Progenitor cell of endocrine pancreas (in vitro differentiated cells): ENCODE measurements around the gene GNAL. TPM values are rescaled to one million over a fixed set of nuclear protein-coding genes. Genes with fewer than 3 reads are reported as not detected.

Experiments
- DNase-seq: peaks from one replicate; pipeline ENCODE4 v3.0.0; 2021; ENCODE audit warnings: low spot score; ENCODE audit not compliant: unreplicated experiment
- H3K27ac Mint-ChIP-seq: 2 replicates; pipeline ENCODE4 v1.8.0; 2021; ENCODE audit warnings: mild to moderate bottlenecking, moderate library complexity, mixed read lengths
- H3K27me3 Mint-ChIP-seq: 2 replicates; pipeline ENCODE4 v1.8.0; 2021; ENCODE audit warnings: mixed read lengths
- H3K36me3 Mint-ChIP-seq: 2 replicates; pipeline ENCODE4 v1.8.0; 2022; ENCODE audit warnings: mixed read lengths; ENCODE audit not compliant: insufficient read depth
- H3K4me1 Mint-ChIP-seq: 2 replicates; pipeline ENCODE4 v1.8.0; 2021; ENCODE audit warnings: low read depth, mixed read lengths
- H3K4me3 Mint-ChIP-seq: 2 replicates; pipeline ENCODE4 v1.8.0; 2021; ENCODE audit warnings: low read depth, mild to moderate bottlenecking, moderate library complexity, mixed read lengths
- H3K9me3 Mint-ChIP-seq: 2 replicates; pipeline ENCODE4 v1.8.0; 2021; ENCODE audit warnings: low read depth, mixed read lengths
- CTCF ChIP-seq: fragments of 200-600 bp; sonication (generic); IDR thresholded peaks from one replicate; pipeline ENCODE4 v1.5.0; 2021; ENCODE audit warnings: antibody characterized with exemption, mild to moderate bottlenecking; ENCODE audit not compliant: unreplicated experiment
- total RNA-seq: library from RNA; stranded (reverse); gene quantifications from 2 replicates; pipeline ENCODE4 v1.2.1, GENCODE V29; 2021

GNAL gene
- total RNA-seq, 1 donor from 2014 or later, result 10.0 TPM

GRCh38 chr18:11809895-11810294 is 120.8 kb downstream of the GNAL start:
- no peak for TF ChIP-seq CTCF
- H3K36me3 Mint-ChIP-seq, result no peaks in the 10 kb centered on the region
- H3K4me1 Mint-ChIP-seq, result peaks cover 3% of the 10 kb centered on the region
- H3K27me3 Mint-ChIP-seq, result no peaks in the 10 kb centered on the region
- H3K4me3 Mint-ChIP-seq, result no peak overlapping the region
- DNase-seq, result no peak
- no peaks in the 10 kb centered on the region for H3K9me3 Mint-ChIP-seq
- no peak overlapping the region for H3K27ac Mint-ChIP-seq

- no peaks in the 10 kb centered on the region for H3K9me3 Mint-ChIP-seq
- no peak overlapping the region for H3K4me3 Mint-ChIP-seq
- no peak overlapping the region for H3K27ac Mint-ChIP-seq
- H3K27me3 Mint-ChIP-seq, result no peaks in the 10 kb centered on the region
- TF ChIP-seq CTCF, result no peak
- no peaks in the 10 kb centered on the region for H3K36me3 Mint-ChIP-seq
- peaks cover 3% of the 10 kb centered on the region for H3K4me1 Mint-ChIP-seq
- no peak for DNase-seq
Observed at GRCh38 chr18:11810379-11810778, 121.3 kb downstream of the GNAL start.

GRCh38 chr18:11811009-11811408 is 121.9 kb downstream of the GNAL start:
- Mint-ChIP-seq H3K9me3 (no peaks in the 10 kb centered on the region), H3K27me3 (no peaks in the 10 kb centered on the region), H3K4me3 (no peak overlapping the region), H3K27ac (no peak overlapping the region), H3K4me1 (peaks cover 3% of the 10 kb centered on the region), H3K36me3 (no peaks in the 10 kb centered on the region)
- no peak for DNase-seq
- no peak for TF ChIP-seq CTCF

GRCh38 chr18:11817229-11817628 is 128.2 kb downstream of the GNAL start:
- no peaks in the 10 kb centered on the region for H3K9me3 Mint-ChIP-seq
- H3K36me3 Mint-ChIP-seq, result no peaks in the 10 kb centered on the region
- no peak for TF ChIP-seq CTCF
- no peak overlapping the region for H3K4me3 Mint-ChIP-seq
- H3K27me3 Mint-ChIP-seq, result no peaks in the 10 kb centered on the region
- no peak for DNase-seq
- no peak overlapping the region for H3K27ac Mint-ChIP-seq
- H3K4me1 Mint-ChIP-seq, result peaks cover 2% of the 10 kb centered on the region

GRCh38 chr18:11818486-11819203 is 129.6 kb downstream of the GNAL start:
- Mint-ChIP-seq H3K27ac (no peak overlapping the region), H3K27me3 (no peaks in the 10 kb centered on the region), H3K9me3 (no peaks in the 10 kb centered on the region), H3K4me1 (peaks cover 4% of the 10 kb centered on the region), H3K36me3 (no peaks in the 10 kb centered on the region), H3K4me3 (no peak overlapping the region)
- no peak for DNase-seq
- no peak for TF ChIP-seq CTCF
